Measurements from ENCODE around the gene LIPG.

The LIPG gene

GRCh38 chr18:49638209-49638785 lies 76.4 kb downstream of the LIPG start:
- no peak for TF ChIP-seq EZH2 (IDR thresholded peaks at IDR 0.05)
- no peak for TF ChIP-seq FOXP2 (optimal IDR thresholded peaks at IDR 0.05; ENCODE audit: control extremely low read depth, extremely low read length, insufficient read depth)
- H3K4me3 ChIP-seq = no peak overlapping the region

GRCh38 chr18:49638891-49639557 lies 77.2 kb downstream of the LIPG start:
- no peaks in the 10 kb centered on the region for H3K36me3 ChIP-seq (ENCODE audit: insufficient read depth, low read length)
- TF ChIP-seq POLR2AphosphoS5 (IDR thresholded peaks at IDR 0.05; ENCODE audit: borderline replicate concordance, low read depth, low read length) (no peak), EZH2 (IDR thresholded peaks at IDR 0.05) (no peak), FOXP2 (optimal IDR thresholded peaks at IDR 0.05; ENCODE audit: control extremely low read depth, extremely low read length, insufficient read depth) (no peak)
- no peak overlapping the region for H3K27ac ChIP-seq
- DNase-seq (ENCODE audit: low read depth, low spot score) = no peak
- H3K9ac ChIP-seq (ENCODE audit: insufficient read length) = no peak overlapping the region
- no peaks in the 10 kb centered on the region for H3K9me3 ChIP-seq (ENCODE audit: low read depth, low read length)
- H3K4me3 ChIP-seq = no peak overlapping the region

More at GRCh38 chr18:49638209-49638785, 76.4 kb downstream of the LIPG start:
- Histone ChIP-seq H3K36me3 (ENCODE audit: insufficient read depth, low read length) (no peaks in the 10 kb centered on the region), H3K27ac (no peak overlapping the region), H3K9me3 (ENCODE audit: low read depth, low read length) (no peaks in the 10 kb centered on the region), H3K9ac (ENCODE audit: insufficient read length) (no peak overlapping the region)
- DNase-seq (ENCODE audit: low read depth, low spot score) = no peak

DNA sequence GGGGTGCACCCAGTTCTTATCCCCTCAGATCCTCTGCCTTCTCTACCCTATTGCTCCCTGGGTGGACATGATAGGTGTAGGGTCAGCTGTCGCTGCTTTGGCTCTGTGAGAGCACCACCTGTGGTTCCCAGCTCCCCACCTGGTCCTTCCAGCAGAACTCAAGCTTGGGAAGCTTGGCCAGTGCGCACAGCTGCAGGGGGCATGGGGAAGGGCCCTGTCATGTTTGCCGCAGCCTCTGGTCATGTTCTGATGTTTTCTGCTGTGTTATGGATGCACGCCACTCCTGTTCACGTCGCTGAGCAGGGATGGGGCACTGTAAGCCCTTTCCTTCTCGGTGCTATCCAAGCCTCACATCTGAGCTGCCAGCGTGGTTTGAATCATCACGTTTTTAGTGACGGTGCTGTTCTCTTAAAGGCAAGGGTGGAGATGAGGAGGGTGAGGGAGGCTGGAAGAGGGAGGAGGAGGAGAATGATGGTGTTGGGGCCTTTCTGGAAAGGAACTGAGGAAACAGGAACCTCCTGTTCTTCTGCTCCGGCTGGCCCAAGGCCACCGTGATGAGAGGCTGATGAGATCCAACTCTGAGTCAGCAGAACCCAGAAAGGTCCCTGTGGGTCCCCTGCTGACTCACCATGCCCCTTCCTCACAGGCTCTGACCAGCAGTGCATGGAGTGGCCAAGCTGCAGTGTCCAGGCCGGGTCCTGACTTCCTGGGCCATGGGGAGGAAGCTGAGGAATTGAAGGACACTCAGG lies 78.0 kb downstream of the LIPG start:
- TF ChIP-seq POLR2AphosphoS5 (IDR thresholded peaks at IDR 0.05; ENCODE audit: borderline replicate concordance, low read depth, low read length) (no peak), EZH2 (IDR thresholded peaks at IDR 0.05) (no peak), FOXP2 (optimal IDR thresholded peaks at IDR 0.05; ENCODE audit: control extremely low read depth, extremely low read length, insufficient read depth) (no peak)
- no peak for DNase-seq (ENCODE audit: low read depth, low spot score)
- H3K9ac ChIP-seq (ENCODE audit: insufficient read length) = no peak overlapping the region

GRCh38 chr18:49640741-49641140 lies 78.9 kb downstream of the LIPG start:
- DNase-seq (ENCODE audit: low read depth, low spot score) = no peak
- Histone ChIP-seq H3K9ac (ENCODE audit: insufficient read length) (no peak overlapping the region), H3K4me3 (no peak overlapping the region), H3K27ac (no peak overlapping the region), H3K36me3 (ENCODE audit: insufficient read depth, low read length) (no peaks in the 10 kb centered on the region), H3K9me3 (ENCODE audit: low read depth, low read length) (no peaks in the 10 kb centered on the region)
- no peak for TF ChIP-seq FOXP2 (optimal IDR thresholded peaks at IDR 0.05; ENCODE audit: control extremely low read depth, extremely low read length, insufficient read depth)
- no peak for TF ChIP-seq EZH2 (IDR thresholded peaks at IDR 0.05)
- no peak for TF ChIP-seq POLR2AphosphoS5 (IDR thresholded peaks at IDR 0.05; ENCODE audit: borderline replicate concordance, low read depth, low read length)

More for the DNA sequence above, 78.0 kb downstream of the LIPG start:
- Histone ChIP-seq H3K4me3 (no peak overlapping the region), H3K9me3 (ENCODE audit: low read depth, low read length) (no peaks in the 10 kb centered on the region), H3K27ac (no peak overlapping the region), H3K36me3 (ENCODE audit: insufficient read depth, low read length) (no peaks in the 10 kb centered on the region)

GRCh38 chr18:49645196-49645595 lies 83.3 kb downstream of the LIPG start:
- TF ChIP-seq FOXP2 (optimal IDR thresholded peaks at IDR 0.05; ENCODE audit: control extremely low read depth, extremely low read length, insufficient read depth) (no peak), POLR2AphosphoS5 (IDR thresholded peaks at IDR 0.05; ENCODE audit: borderline replicate concordance, low read depth, low read length) (no peak), EZH2 (IDR thresholded peaks at IDR 0.05) (no peak)
- no peak overlapping the region for H3K4me3 ChIP-seq
- H3K9ac ChIP-seq (ENCODE audit: insufficient read length) = no peak overlapping the region
- no peaks in the 10 kb centered on the region for H3K36me3 ChIP-seq (ENCODE audit: insufficient read depth, low read length)
- H3K9me3 ChIP-seq (ENCODE audit: low read depth, low read length) = no peaks in the 10 kb centered on the region
- DNase-seq (ENCODE audit: low read depth, low spot score) = no peak
- H3K27ac ChIP-seq = no peak overlapping the region

DNA sequence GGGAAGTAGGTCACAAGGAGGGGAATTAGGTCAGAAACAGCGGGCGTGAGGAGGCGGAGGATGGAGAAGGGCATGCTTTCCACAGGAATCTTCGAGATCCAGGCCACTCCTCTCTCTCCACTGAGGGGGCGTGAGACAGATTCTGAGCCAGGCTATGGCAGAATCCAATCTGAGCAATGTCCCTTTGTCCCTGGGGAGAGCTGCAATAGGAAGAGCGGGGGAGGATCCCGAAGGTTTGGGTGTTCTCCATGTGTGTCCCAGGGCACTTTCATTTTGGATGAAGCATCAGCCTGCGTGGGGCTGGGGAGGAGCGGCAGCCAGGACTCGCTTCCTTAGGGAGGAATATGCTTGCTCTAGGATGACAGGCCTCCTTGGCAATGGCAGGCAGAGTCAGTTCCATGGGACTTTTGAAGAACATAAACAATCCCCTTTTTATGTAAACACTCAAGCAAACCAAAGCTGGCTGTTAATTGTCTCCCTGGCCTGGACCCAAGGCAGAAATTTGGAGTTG lies 84.0 kb downstream of the LIPG start:
- Histone ChIP-seq H3K27ac (no peak overlapping the region), H3K4me3 (no peak overlapping the region), H3K9me3 (ENCODE audit: low read depth, low read length) (no peaks in the 10 kb centered on the region), H3K9ac (ENCODE audit: insufficient read length) (no peak overlapping the region), H3K36me3 (ENCODE audit: insufficient read depth, low read length) (no peaks in the 10 kb centered on the region)
- DNase-seq (ENCODE audit: low read depth, low spot score) = no peak
- TF ChIP-seq POLR2AphosphoS5 (IDR thresholded peaks at IDR 0.05; ENCODE audit: borderline replicate concordance, low read depth, low read length) (no peak), FOXP2 (optimal IDR thresholded peaks at IDR 0.05; ENCODE audit: control extremely low read depth, extremely low read length, insufficient read depth) (no peak), EZH2 (IDR thresholded peaks at IDR 0.05) (no peak)

GRCh38 chr18:49646873-49647272 lies 85.0 kb downstream of the LIPG start:
- Histone ChIP-seq H3K36me3 (ENCODE audit: insufficient read depth, low read length) (no peaks in the 10 kb centered on the region), H3K9ac (ENCODE audit: insufficient read length) (no peak overlapping the region), H3K9me3 (ENCODE audit: low read depth, low read length) (no peaks in the 10 kb centered on the region), H3K4me3 (no peak overlapping the region), H3K27ac (no peak overlapping the region)
- no peak for DNase-seq (ENCODE audit: low read depth, low spot score)
- TF ChIP-seq EZH2 (IDR thresholded peaks at IDR 0.05) (no peak), POLR2AphosphoS5 (IDR thresholded peaks at IDR 0.05; ENCODE audit: borderline replicate concordance, low read depth, low read length) (no peak)

- DNase-seq (ENCODE audit: low read depth, low spot score) = no peak
- no peak overlapping the region for H3K27ac ChIP-seq
- no peak overlapping the region for H3K4me3 ChIP-seq
- H3K36me3 ChIP-seq (ENCODE audit: insufficient read depth, low read length) = no peaks in the 10 kb centered on the region
- TF ChIP-seq EZH2 (IDR thresholded peaks at IDR 0.05) (no peak), POLR2AphosphoS5 (IDR thresholded peaks at IDR 0.05; ENCODE audit: borderline replicate concordance, low read depth, low read length) (no peak), FOXP2 (optimal IDR thresholded peaks at IDR 0.05; ENCODE audit: control extremely low read depth, extremely low read length, insufficient read depth) (no peak)
- H3K9me3 ChIP-seq (ENCODE audit: low read depth, low read length) = no peaks in the 10 kb centered on the region
- no peak overlapping the region for H3K9ac ChIP-seq (ENCODE audit: insufficient read length)
Measured at GRCh38 chr18:49647496-49648168, 85.8 kb downstream of the LIPG start.
